K562 (cell line): ENCODE results near the gene TMEM88. TPM values are rescaled to one million over a fixed set of nuclear protein-coding genes. Genes with fewer than 3 reads are reported as not detected.

Source experiments
- BDP1 ChIP-seq: IDR thresholded peaks from 3 replicates; pipeline ENCODE4 v1.6.1; 2011; ENCODE audit not compliant: insufficient read length, insufficient read depth
- BRCA1 ChIP-seq, 2 experiments: fragments of 450-650 bp in 1 of 2; sonication (generic) in 1 of 2; formaldehyde crosslinking in 1 of 2; IDR thresholded peaks; 2 replicates each; pipeline versions ENCODE4 v1.5.0 to v1.6.1; 2017 to 2020; ENCODE audit warnings: mild to moderate bottlenecking in 1 of 2, missing genetic modification reagents in 1 of 2
- CSDE1 ChIP-seq, 2 experiments: fragments of 450-650 bp; IDR thresholded peaks; 2 replicates each; pipeline ENCODE4 v1.6.1; 2016; ENCODE audit warnings: mild to moderate bottlenecking in 1 of 2
- FOXO4 ChIP-seq: fragments of 450-650 bp; formaldehyde crosslinking; IDR thresholded peaks from 2 replicates; pipeline ENCODE4 v1.4.0; 2020; ENCODE audit warnings: mild to moderate bottlenecking, moderate library complexity
- NFIC ChIP-seq: fragments of 450-650 bp; IDR thresholded peaks from 2 replicates; pipeline ENCODE4 v1.6.1; 2017; ENCODE audit warnings: mild to moderate bottlenecking, inconsistent platforms
- RCOR1 ChIP-seq, 2 experiments: IDR thresholded peaks; 2 replicates each; pipeline ENCODE4 v1.6.1; 2012; ENCODE audit warnings: low read depth in 2 of 2, low read length in 2 of 2, borderline replicate concordance in 1 of 2, improper control_type of control experiment in 1 of 2
- ZC3H8 ChIP-seq: fragments of 450-650 bp; IDR thresholded peaks from 2 replicates; pipeline ENCODE4 v1.6.1; 2017
- ZFP36 ChIP-seq: fragments of 150-350 bp; IDR thresholded peaks from 2 replicates; pipeline ENCODE4 v1.6.1; 2018; ENCODE audit warnings: low read length, low read depth; ENCODE audit not compliant: partially characterized antibody
- ZNF253 ChIP-seq: fragments of 250-450 bp; sonication (Bioruptor Pico); conservative IDR thresholded peaks from 2 replicates; pipeline ENCODE4 v1.6.1; 2021; ENCODE audit warnings: mild to moderate bottlenecking
- ZNF384 ChIP-seq: IDR thresholded peaks from 2 replicates; pipeline ENCODE4 v1.6.1; 2012; ENCODE audit warnings: low read depth, low read length, improper control_type of control experiment
- ZNF431 ChIP-seq: sonication (generic); formaldehyde crosslinking; IDR thresholded peaks from 2 replicates; pipeline ENCODE4 v1.8.0; 2022; ENCODE audit warnings: mild to moderate bottlenecking, missing genetic modification reagents
- polyA plus RNA-seq, 8 experiments: library from polyadenylated mRNA; depleted of rRNA in 4 of 8; stranded (reverse) in 5 of 8; unstranded in 3 of 8; fragments of >200 nt; fragmentation: Nextera tagmentation in 2 of 8; fragmentation: Illumina TruSeq in 1 of 8; extraction: Ambion mirVana in 2 of 8; extraction: Trizol in 1 of 8; gene quantifications; 2 replicates each; pipeline versions ENCODE4 v1.2.1 to v1.2.3, GENCODE V29; 2011 to 2014; ENCODE audit warnings: inconsistent platforms in 1 of 8, missing spikeins in 1 of 8
- total RNA-seq, 7 experiments: library from RNA; depleted of rRNA in 6 of 7; stranded (reverse); fragments of >200 nt in 6 of 7; fragmentation: Illumina TruSeq in 2 of 7; extraction: Trizol in 2 of 7; gene quantifications; 2 replicates each; pipeline versions ENCODE4 v1.2.1 to v1.2.3, GENCODE V29; 2011 to 2021; ENCODE audit warnings: low replicate concordance in 1 of 7

The TMEM88 gene
- total and polyA plus RNA-seq, 9 of the 15 experiments (the other 6 are each of a cell fraction or from before 2014, with no cell fraction given) = 0.10 to 1.4 (median 0.36) TPM; not detected in 3

GRCh38 chr17:7818746-7819645 lies 35.9 kb upstream of the TMEM88 start (continued):
- TF ChIP-seq ZFP36 (no peak), BDP1 (no peak), ZNF431 (CRISPR knock-in tag) (no peak), ZNF384 (no peak), CSDE1 (IDR thresholded peaks at IDR 0.05) (no peak), ZNF253 (no peak), NFIC (no peak), BRCA1 (IDR thresholded peaks at IDR 0.05) (no peak), BRCA1 (CRISPR knock-in tag; IDR thresholded peaks at IDR 0.05) (no peak), FOXO4 (CRISPR knock-in tag) (no peak), RCOR1 (IDR thresholded peaks at IDR 0.05; ENCODE audit: borderline replicate concordance in 1 of 2, low read depth in 2 of 2, low read length in 2 of 2) (no peak), ZC3H8 (no peak)
